ENCODE results near the gene FAM131A. TPM values are rescaled to one million over a fixed set of nuclear protein-coding genes. Genes with fewer than 3 reads are reported as not detected.

FAM131A gene
- total and polyA plus RNA-seq, 2 donors, result 15.9 to 31.0 TPM

DNA sequence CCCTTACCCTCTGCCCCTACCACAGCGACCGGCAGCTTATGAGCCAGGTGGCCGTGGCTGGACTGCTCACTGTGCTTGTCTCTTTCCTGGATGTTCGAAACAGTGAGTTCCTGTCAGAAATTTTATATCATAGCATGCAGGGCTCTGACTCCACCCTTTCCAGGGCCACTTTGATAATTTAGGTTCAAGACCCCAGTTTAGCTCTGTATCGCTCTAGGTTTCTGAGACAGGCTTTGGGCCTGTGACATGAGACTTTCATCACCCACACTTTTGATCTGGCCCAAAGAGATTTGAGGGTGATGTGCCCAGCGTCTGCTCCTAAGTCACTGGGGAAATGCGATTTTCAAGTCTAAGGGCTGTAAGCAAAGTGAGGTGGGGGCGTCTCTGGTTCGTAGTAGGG lies 29.5 kb upstream of the FAM131A start:
- 95% methylated on average over 9 of the region's 9 CpGs for WGBS
- no peak for DNase-seq (ENCODE audit: extremely low spot score)
- Histone ChIP-seq H3K4me3 (ENCODE audit: low read depth, low read length) (no peak overlapping the region), H3K27ac (ENCODE audit: low read depth) (no peak overlapping the region), H3K36me3 (ENCODE audit: insufficient read depth) (peaks cover 5% of the 10 kb centered on the region), H3K4me1 (ENCODE audit: insufficient read depth) (peaks cover 1% of the 10 kb centered on the region)

DNA sequence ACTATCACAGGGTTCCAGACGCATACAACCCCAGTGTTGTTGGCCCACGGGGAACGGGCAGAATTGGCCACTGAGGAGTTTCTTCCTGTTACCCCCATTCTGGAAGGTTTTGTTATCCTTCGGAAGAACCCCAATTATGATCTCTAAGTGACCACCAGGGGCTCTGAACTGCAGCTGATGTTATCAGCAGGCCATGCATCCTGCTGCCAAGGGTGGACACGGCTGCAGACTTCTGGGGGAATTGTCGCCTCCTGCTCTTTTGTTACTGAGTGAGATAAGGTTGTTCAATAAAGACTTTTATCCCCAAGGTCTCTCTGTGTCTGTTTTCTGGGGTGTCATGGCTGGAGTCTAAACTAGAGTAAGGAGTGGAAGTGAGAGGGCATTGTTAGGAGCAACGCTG lies 28.7 kb upstream of the FAM131A start:
- no peak for DNase-seq (ENCODE audit: extremely low spot score)
- Histone ChIP-seq H3K27ac (ENCODE audit: low read depth) (no peak overlapping the region), H3K36me3 (ENCODE audit: insufficient read depth) (peaks cover 5% of the 10 kb centered on the region), H3K4me3 (ENCODE audit: low read depth, low read length) (no peak overlapping the region), H3K4me1 (ENCODE audit: insufficient read depth) (peaks cover under 1% of the 10 kb centered on the region)
- WGBS, result 71% methylated on average over 7 of the region's 7 CpGs

DNA sequence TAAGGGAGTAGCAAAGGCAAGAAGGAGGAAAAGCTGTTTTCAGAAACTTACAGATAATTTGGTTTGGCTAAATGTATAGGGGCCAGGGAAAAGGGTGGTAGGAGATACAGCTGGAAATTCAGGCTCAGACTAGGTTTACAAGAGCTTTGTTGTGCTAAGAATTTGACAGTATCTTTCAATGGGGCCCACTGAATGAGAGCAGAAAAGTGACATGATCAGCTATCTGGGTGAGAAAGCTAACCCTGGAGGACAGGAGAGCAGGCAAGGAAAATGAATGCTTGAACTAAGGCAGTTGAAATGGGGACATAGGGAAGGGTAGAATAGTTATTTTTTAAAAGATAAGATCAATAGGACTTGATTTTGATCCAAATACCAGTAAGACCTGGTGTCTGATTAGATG lies 25.8 kb upstream of the FAM131A start:
- no peak for DNase-seq (ENCODE audit: extremely low spot score)
- H3K4me1 ChIP-seq (ENCODE audit: insufficient read depth), result no peaks in the 10 kb centered on the region

DNA sequence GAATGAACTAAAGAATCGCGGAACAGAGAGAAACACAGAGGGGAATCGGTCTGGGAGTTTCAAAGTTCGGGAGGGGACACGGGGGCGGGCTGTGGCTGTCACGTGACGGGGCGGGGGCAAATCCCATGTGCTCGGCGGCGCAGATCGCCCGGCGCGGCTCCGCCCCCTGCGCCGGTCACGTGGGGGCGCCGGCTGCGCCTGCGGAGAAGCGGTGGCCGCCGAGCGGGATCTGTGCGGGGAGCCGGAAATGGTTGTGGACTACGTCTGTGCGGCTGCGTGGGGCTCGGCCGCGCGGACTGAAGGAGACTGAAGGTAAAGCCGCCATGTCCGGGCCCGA lies 23.1 kb upstream of the FAM131A start, which contains the start of gene EIF4G1:
Gene EIF4G1 (plus strand): TSS at position 244 of the 337 bp plus-strand sequence. CDS start 1,191 bp downstream, outside the sequence.
- Histone ChIP-seq H3K4me1 (ENCODE audit: insufficient read depth) (no peaks in the 10 kb centered on the region), H3K36me3 (ENCODE audit: insufficient read depth) (no peaks in the 10 kb centered on the region), H3K27ac (ENCODE audit: low read depth) (peak within 1 kb of the TSS; percentile 99), H3K4me3 (ENCODE audit: low read depth, low read length) (peak within 1 kb of the TSS; percentile 97)
- DNase-seq (ENCODE audit: extremely low spot score), result no peak
- WGBS, result under 1% methylated on average over 40 of the region's 40 CpGs

More for the DNA sequence above, 25.8 kb upstream of the FAM131A start:
- H3K27ac ChIP-seq (ENCODE audit: low read depth), result no peak overlapping the region
- no peak overlapping the region for H3K4me3 ChIP-seq (ENCODE audit: low read depth, low read length)
- peaks cover 2% of the 10 kb centered on the region for H3K36me3 ChIP-seq (ENCODE audit: insufficient read depth)

DNA sequence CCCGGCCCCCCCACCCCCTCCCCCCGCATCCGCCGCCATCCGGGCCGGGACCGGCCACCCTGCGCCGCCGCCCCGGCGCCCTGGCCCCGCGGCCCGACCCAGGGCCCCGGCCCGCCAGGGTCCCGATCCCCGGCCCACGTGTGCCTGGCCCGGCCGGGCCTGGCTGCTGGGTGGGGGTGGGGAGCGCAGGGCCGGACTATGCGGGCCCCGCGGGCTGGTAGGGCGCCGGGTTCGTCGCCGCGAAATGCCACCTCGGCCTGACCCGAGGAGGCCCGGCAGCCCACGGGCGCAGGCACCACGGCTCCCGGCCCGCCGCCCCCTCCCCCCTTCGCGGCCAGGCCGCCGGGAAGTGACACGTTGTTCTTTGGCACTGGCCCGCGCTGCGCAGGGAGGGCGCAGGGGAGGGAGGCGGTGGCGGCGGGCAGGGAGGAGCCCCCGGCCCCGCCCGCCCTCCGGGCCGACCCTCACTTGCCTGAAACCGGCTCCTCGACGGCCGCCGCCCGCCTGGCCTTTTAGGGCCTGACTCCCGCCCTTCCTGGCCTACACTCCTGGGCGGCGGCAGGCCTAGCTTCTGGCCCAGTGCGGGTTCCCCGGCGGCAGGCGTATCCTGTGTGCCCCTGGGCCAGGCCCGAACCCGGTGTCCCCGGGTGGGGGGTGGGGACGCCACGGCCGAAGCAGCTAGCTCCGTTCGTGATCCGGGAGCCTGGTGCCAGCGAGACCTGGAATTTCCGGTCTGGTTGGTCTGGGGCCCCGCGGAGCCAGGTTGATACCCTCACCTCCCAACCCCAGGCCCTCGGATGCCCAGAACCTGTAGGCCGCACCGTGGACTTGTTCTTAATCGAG lies 22.5 kb upstream of the FAM131A start:
- WGBS, result under 1% methylated on average over 88 of the region's 89 CpGs
- peak overlapping the region; percentile 97 for H3K4me3 ChIP-seq (ENCODE audit: low read depth, low read length)
- no peaks in the 10 kb centered on the region for H3K36me3 ChIP-seq (ENCODE audit: insufficient read depth)
- H3K27ac ChIP-seq (ENCODE audit: low read depth), result peak overlapping the region; percentile 99
- DNase-seq (ENCODE audit: extremely low spot score), result no peak
- H3K4me1 ChIP-seq (ENCODE audit: insufficient read depth), result no peaks in the 10 kb centered on the region

DNA sequence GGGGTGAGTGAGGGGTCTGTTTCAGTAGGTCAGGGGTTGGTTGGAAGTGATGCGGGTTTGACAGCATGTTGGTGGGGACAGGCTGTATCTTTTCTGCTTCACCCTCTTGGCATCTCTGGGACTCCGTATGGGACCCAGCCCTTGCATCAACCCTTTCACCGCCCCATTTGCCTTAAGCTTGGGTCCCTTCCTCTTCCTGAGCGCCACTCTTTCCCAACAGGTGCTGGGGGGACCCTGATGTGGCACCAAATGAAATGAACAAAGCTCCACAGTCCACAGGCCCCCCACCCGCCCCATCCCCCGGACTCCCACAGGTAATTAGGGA lies 21.9 kb upstream of the FAM131A start:
- H3K4me1 ChIP-seq (ENCODE audit: insufficient read depth), result no peaks in the 10 kb centered on the region
- H3K4me3 ChIP-seq (ENCODE audit: low read depth, low read length), result peak overlapping the region; percentile 97
- H3K36me3 ChIP-seq (ENCODE audit: insufficient read depth), result peaks cover under 1% of the 10 kb centered on the region
- peak overlapping the region; percentile 99 for H3K27ac ChIP-seq (ENCODE audit: low read depth)
- WGBS, result 8% methylated on average over 6 of the region's 6 CpGs
- no peak for DNase-seq (ENCODE audit: extremely low spot score)

DNA sequence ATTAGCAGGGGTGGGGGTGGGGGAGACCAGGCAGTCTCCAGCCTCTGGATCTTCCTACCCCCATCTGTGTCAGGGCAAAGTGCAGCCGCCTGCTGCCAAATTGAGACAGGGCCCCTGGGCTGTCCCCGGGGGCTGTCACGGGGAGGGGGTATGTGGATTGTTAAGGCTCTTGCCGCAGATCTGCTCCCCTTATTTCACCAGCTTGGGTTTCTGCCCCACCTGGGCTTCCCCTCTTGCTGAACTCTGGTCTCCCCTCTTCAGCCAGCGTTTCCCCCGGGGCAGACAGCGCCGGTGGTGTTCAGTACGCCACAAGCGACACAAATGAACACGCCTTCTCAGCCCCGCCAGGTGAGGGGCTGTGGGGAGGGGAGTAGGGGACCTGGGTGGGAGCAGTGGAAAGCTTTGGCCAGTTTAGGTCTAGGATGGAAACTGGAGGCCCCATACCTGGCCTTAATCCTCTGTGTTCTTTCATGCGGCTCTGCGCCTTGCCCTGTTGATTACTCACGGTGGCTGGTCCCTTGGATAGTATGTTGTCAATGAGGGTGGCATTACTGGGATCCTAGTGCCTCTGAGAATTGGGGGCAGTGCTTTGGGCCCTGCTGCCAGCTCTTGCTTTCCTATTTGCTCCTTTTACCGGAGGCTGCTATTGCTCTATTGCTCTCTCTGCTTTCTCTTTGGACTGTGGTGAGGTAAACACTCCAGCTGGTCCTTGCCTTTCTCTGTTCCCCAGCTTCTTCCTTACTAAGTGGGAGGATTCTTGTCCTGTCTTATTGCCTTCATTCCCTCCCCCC lies 21.3 kb upstream of the FAM131A start:
- 27% methylated on average over 16 of the region's 16 CpGs for WGBS
- Histone ChIP-seq H3K4me3 (ENCODE audit: low read depth, low read length) (peak overlapping the region; percentile 97), H3K4me1 (ENCODE audit: insufficient read depth) (no peaks in the 10 kb centered on the region), H3K27ac (ENCODE audit: low read depth) (peak overlapping the region; percentile 73), H3K36me3 (ENCODE audit: insufficient read depth) (peaks cover 3% of the 10 kb centered on the region)
- no peak for DNase-seq (ENCODE audit: extremely low spot score)

DNA sequence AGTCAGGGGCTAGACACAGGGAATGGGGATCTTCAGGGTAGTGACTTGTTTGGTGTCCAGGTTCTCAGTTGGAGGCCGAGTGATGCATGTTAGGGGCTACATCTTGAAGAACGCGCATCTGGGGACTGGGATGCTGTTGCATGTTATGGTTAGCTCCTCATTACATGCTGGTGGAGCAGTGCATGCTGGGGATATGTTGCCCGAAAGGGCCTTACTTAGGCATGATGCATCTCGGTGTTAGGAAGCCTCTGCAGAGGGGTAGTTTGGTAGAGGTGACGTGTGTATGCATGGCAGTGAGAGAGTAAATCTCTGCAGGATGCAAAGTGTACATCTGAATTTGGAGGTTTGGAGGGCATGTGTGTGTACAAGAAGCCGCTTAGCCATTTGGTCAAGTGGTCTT lies 20.6 kb upstream of the FAM131A start:
- Histone ChIP-seq H3K4me1 (ENCODE audit: insufficient read depth) (no peaks in the 10 kb centered on the region), H3K4me3 (ENCODE audit: low read depth, low read length) (no peak overlapping the region), H3K27ac (ENCODE audit: low read depth) (no peak overlapping the region), H3K36me3 (ENCODE audit: insufficient read depth) (peaks cover 3% of the 10 kb centered on the region)
- 68% methylated on average over 7 of the region's 7 CpGs for WGBS
- DNase-seq (ENCODE audit: extremely low spot score), result no peak

DNA sequence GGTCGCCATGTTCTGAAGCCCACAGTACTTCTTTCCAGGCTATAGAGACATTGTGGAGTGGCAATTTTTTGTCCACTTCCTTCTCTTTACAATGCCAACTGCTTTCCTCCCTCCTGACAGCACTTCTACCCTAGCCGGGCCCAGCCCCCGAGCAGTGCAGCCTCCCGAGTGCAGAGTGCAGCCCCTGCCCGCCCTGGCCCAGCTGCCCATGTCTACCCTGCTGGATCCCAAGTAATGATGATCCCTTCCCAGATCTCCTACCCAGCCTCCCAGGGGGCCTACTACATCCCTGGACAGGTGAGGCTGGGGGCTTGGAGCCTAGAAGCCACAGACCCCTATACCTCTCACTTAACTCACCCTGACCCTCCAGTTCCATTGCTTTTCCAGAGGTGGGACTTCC lies 20.2 kb upstream of the FAM131A start:
- Histone ChIP-seq H3K4me1 (ENCODE audit: insufficient read depth) (no peaks in the 10 kb centered on the region), H3K4me3 (ENCODE audit: low read depth, low read length) (no peak overlapping the region), H3K27ac (ENCODE audit: low read depth) (no peak overlapping the region), H3K36me3 (ENCODE audit: insufficient read depth) (peaks cover 7% of the 10 kb centered on the region)
- 65% methylated on average over 5 of the region's 5 CpGs for WGBS
- no peak for DNase-seq (ENCODE audit: extremely low spot score)

DNA sequence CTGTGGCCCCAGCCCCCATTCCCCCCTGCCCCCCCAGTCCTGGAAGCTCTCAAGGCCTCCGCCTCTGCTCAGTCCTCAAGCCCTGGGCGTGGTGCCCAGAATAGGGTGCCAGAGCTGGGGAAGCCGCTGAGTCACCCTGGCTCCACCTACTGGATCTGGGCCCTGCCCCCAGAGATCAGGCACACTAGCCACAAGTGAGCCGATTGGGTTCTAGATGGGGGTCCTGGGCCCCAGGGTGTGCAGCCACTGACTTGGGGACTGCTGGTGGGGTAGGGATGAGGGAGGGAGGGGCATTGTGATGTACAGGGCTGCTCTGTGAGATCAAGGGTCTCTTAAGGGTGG lies 17.3 kb upstream of the FAM131A start:
- Histone ChIP-seq H3K4me1 (ENCODE audit: insufficient read depth) (no peaks in the 10 kb centered on the region), H3K36me3 (ENCODE audit: insufficient read depth) (peaks cover 12% of the 10 kb centered on the region), H3K27ac (ENCODE audit: low read depth) (peak overlapping the region; percentile 69)

DNA sequence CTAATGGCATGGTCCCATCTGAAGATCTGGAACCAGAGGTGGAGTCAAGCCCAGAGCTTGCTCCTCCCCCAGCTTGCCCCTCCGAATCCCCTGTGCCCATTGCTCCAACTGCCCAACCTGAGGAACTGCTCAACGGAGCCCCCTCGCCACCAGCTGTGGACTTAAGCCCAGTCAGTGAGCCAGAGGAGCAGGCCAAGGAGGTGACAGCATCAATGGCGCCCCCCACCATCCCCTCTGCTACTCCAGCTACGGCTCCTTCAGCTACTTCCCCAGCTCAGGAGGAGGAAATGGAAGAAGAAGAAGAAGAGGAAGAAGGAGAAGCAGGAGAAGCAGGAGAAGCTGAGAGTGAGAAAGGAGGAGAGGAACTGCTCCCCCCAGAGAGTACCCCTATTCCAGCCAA lies 15.7 kb upstream of the FAM131A start:
- DNase-seq (ENCODE audit: extremely low spot score), result no peak
- WGBS, result 83% methylated on average over 5 of the region's 5 CpGs
- Histone ChIP-seq H3K4me1 (ENCODE audit: insufficient read depth) (no peaks in the 10 kb centered on the region), H3K4me3 (ENCODE audit: low read depth, low read length) (no peak overlapping the region), H3K27ac (ENCODE audit: low read depth) (no peak overlapping the region), H3K36me3 (ENCODE audit: insufficient read depth) (peaks cover 15% of the 10 kb centered on the region)

More for the DNA sequence above, 17.3 kb upstream of the FAM131A start:
- no peak for DNase-seq (ENCODE audit: extremely low spot score)
- no peak overlapping the region for H3K4me3 ChIP-seq (ENCODE audit: low read depth, low read length)
- whole genome bisulfite sequencing, result 0% methylated on average over 4 of the region's 4 CpGs

DNA sequence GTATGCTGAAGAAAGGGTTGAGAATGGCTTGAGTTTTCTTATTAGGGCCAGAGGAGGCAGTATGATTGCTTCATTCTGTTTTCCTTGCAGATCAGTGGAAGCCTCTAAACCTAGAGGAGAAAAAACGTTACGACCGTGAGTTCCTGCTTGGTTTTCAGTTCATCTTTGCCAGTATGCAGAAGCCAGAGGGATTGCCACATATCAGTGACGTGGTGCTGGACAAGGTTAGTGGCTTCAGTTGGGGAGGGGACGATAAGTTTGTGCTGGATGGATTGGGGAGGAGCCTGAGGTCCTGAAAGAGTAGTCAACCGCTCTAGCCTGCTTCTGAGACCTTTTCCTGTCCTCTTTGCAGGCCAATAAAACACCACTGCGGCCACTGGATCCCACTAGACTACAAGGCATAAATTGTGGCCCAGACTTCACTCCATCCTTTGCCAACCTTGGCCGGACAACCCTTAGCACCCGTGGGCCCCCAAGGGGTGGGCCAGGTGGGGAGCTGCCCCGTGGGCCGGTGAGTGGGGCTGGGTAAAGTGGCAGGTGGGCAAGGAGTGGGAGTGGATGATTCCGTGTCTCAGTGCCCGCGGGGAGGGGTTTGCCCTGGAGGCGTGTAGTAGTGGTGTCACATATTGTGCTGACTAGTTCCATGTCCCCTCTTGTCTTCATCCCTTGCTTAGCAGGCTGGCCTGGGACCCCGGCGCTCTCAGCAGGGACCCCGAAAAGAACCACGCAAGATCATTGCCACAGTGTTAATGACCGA lies 14.5 kb upstream of the FAM131A start:
- Histone ChIP-seq H3K4me1 (ENCODE audit: insufficient read depth) (no peaks in the 10 kb centered on the region), H3K4me3 (ENCODE audit: low read depth, low read length) (no peak overlapping the region)
- DNase-seq (ENCODE audit: extremely low spot score), result no peak

DNA sequence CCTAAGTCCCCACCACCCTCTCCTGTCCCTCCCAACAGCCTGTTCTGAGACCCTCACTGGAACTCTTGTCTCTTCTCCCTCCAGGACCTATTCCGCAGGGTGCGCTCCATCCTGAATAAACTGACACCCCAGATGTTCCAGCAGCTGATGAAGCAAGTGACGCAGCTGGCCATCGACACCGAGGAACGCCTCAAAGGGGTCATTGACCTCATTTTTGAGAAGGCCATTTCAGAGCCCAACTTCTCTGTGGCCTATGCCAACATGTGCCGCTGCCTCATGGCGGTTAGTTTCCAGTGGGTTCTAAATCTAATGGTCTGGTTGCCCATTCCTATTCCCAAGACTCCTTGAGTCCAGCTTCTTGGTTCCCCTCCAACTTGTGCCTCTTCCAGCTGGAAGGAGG lies 13.7 kb upstream of the FAM131A start:
- H3K27ac ChIP-seq (ENCODE audit: low read depth), result no peak overlapping the region
- H3K4me3 ChIP-seq (ENCODE audit: low read depth, low read length), result no peak overlapping the region
- 92% methylated on average over 8 of the region's 8 CpGs for WGBS
- H3K4me1 ChIP-seq (ENCODE audit: insufficient read depth), result no peaks in the 10 kb centered on the region
- peaks cover 19% of the 10 kb centered on the region for H3K36me3 ChIP-seq (ENCODE audit: insufficient read depth)
- no peak for DNase-seq (ENCODE audit: extremely low spot score)

More for the DNA sequence above, 14.5 kb upstream of the FAM131A start:
- Histone ChIP-seq H3K27ac (ENCODE audit: low read depth) (no peak overlapping the region), H3K36me3 (ENCODE audit: insufficient read depth) (peaks cover 17% of the 10 kb centered on the region)
- WGBS, result 91% methylated on average over 20 of the region's 20 CpGs
